IMR-90 (cell line): ENCODE results near the gene PRR5. TPM values are rescaled to one million over a fixed set of nuclear protein-coding genes. Genes with fewer than 3 reads are reported as not detected.
A peak's percentile ranks its signal among the peaks of the same experiment; 100 is the strongest.

Source experiments
- ATAC-seq: fragments of 200-7000 bp; cut with Tn5 transposase; 2 replicates; pipeline ENCODE4 v1.9.1; 2020; ENCODE audit warnings: low read depth, mild to moderate bottlenecking, moderate library complexity
- BruUV-seq: library from RNA; stranded (reverse); fragments of 400-500 nt; replicated peaks from 2 replicates; lab custom pipeline; 2021; lab: Mats Ljungman, UMichigan
- CTCF ChIA-PET: fragments of 300-600 bp; formaldehyde crosslinking; extraction: SDS; loops from one replicate; lab custom pipeline; 2021; ENCODE audit warnings: antibody characterized with exemption; lab: Yijun Ruan, JAX
- POLR2A ChIA-PET: fragments of 300-600 bp; sonication (Branson Sonifier 250); formaldehyde crosslinking; loops from one replicate; lab custom pipeline; 2022; ENCODE audit warnings: antibody characterized with exemption; ENCODE audit not compliant: unreplicated experiment; lab: Charles Lee
- DNase-seq: peaks from one replicate; pipeline ENCODE4 v3.0.0; 2013
- H2AFZ ChIP-seq: replicated peaks from 2 replicates; pipeline ENCODE3; 2013; ENCODE audit warnings: low read length, mild to moderate bottlenecking; ENCODE audit not compliant: poor library complexity
- H2AK5ac ChIP-seq: 2 replicates; pipeline ENCODE4 v1.6.1; 2013; ENCODE audit warnings: low read depth, low read length, inconsistent platforms
- H2AK9ac ChIP-seq: replicated peaks from 2 replicates; pipeline ENCODE3; 2013; ENCODE audit warnings: mild to moderate bottlenecking, low read depth, low read length, moderate library complexity; ENCODE audit not compliant: poor library complexity
- H2BK120ac ChIP-seq: 2 replicates; pipeline ENCODE4 v1.6.1; 2013; ENCODE audit warnings: low read depth, low read length, inconsistent platforms
- H2BK15ac ChIP-seq: 3 replicates; pipeline ENCODE4 v1.6.1; 2013; ENCODE audit warnings: low read depth, low read length, inconsistent platforms
- H2BK20ac ChIP-seq: 2 replicates; pipeline ENCODE4 v1.6.1; 2013; ENCODE audit warnings: low read depth, mild to moderate bottlenecking, inconsistent platforms, low read length, moderate library complexity
- H2BK5ac ChIP-seq: 2 replicates; pipeline ENCODE4 v1.6.1; 2013; ENCODE audit warnings: mild to moderate bottlenecking, low read depth, low read length, inconsistent platforms; ENCODE audit not compliant: poor library complexity, severe bottlenecking
- H3K14ac ChIP-seq: replicated peaks from 2 replicates; pipeline ENCODE4 v1.6.1; 2013; ENCODE audit warnings: low read depth, low read length, inconsistent platforms
- H3K18ac ChIP-seq: 2 replicates; pipeline ENCODE4 v1.6.1; 2013; ENCODE audit warnings: low read depth, low read length, control low read depth
- H3K23ac ChIP-seq: 2 replicates; pipeline ENCODE4 v1.6.1; 2013; ENCODE audit warnings: low read depth, low read length, inconsistent platforms
- H3K27ac ChIP-seq: 2 replicates; pipeline ENCODE4 v1.5.1; 2013; ENCODE audit warnings: mild to moderate bottlenecking, control low read depth, low read length; ENCODE audit not compliant: insufficient read depth
- H3K27me3 ChIP-seq: 2 replicates; pipeline ENCODE4 v1.6.1; 2013; ENCODE audit warnings: low read length; ENCODE audit not compliant: control insufficient read depth, insufficient read depth
- H3K36me3 ChIP-seq: 2 replicates; pipeline ENCODE4 v1.6.1; 2013; ENCODE audit warnings: low read length, mixed read lengths; ENCODE audit not compliant: control insufficient read depth, insufficient read depth
- H3K4ac ChIP-seq: 2 replicates; pipeline ENCODE4 v1.6.1; 2013; ENCODE audit warnings: low read depth, low read length, inconsistent platforms
- H3K4me1 ChIP-seq: 2 replicates; pipeline ENCODE4 v1.6.1; 2013; ENCODE audit warnings: low read length, mixed read lengths; ENCODE audit not compliant: control insufficient read depth, insufficient read depth
- H3K4me2 ChIP-seq: 2 replicates; pipeline ENCODE4 v1.6.1; 2013; ENCODE audit warnings: low read depth, mild to moderate bottlenecking, control low read depth, low read length, moderate library complexity
- H3K4me3 ChIP-seq: 2 replicates; pipeline ENCODE4 v1.5.1; 2013; ENCODE audit warnings: low read depth, mild to moderate bottlenecking, control low read depth, low read length, moderate library complexity; ENCODE audit not compliant: insufficient read depth
- H3K56ac ChIP-seq: 2 replicates; pipeline ENCODE4 v1.6.1; 2013; ENCODE audit warnings: low read length, inconsistent platforms; ENCODE audit not compliant: insufficient read depth; ENCODE audit errors: extremely low read depth
- H3K79me1 ChIP-seq, 2 experiments: 2 replicates each; pipeline ENCODE4 v1.6.1; 2013; ENCODE audit warnings: low read length in 2 of 2, inconsistent platforms in 1 of 2, low read depth in 1 of 2
- H3K9ac ChIP-seq: 2 replicates; pipeline ENCODE4 v1.6.1; 2013; ENCODE audit warnings: low read depth, low read length, control low read depth
- H3K9me1 ChIP-seq: 2 replicates; pipeline ENCODE4 v1.6.1; 2013; ENCODE audit warnings: low read length, inconsistent platforms; ENCODE audit not compliant: insufficient read depth
- H3K9me3 ChIP-seq: 2 replicates; pipeline ENCODE4 v1.6.1; 2013; ENCODE audit warnings: low read length; ENCODE audit not compliant: control insufficient read depth, insufficient read depth
- H4K20me1 ChIP-seq: 2 replicates; pipeline ENCODE4 v1.6.1; 2013; ENCODE audit warnings: low read length, inconsistent platforms; ENCODE audit not compliant: insufficient read depth
- H4K5ac ChIP-seq: 2 replicates; pipeline ENCODE4 v1.6.1; 2013; ENCODE audit warnings: mild to moderate bottlenecking, low read depth, low read length, control low read depth
- H4K8ac ChIP-seq, 2 experiments: 2 replicates each; pipeline ENCODE4 v1.6.1; 2013; ENCODE audit warnings: low read depth in 2 of 2, low read length in 2 of 2, control low read depth in 1 of 2, inconsistent platforms in 1 of 2
- H4K91ac ChIP-seq: 2 replicates; pipeline ENCODE4 v1.6.1; 2013; ENCODE audit warnings: low read depth, low read length, inconsistent platforms; ENCODE audit not compliant: insufficient read depth
- BHLHE40 ChIP-seq: fragments of 150-350 bp; IDR thresholded peaks from 2 replicates; pipeline ENCODE4 v1.6.1; 2016; ENCODE audit warnings: mild to moderate bottlenecking, low read depth, low read length
- CEBPB ChIP-seq: IDR thresholded peaks from 2 replicates; pipeline ENCODE4 v1.6.1; 2012; ENCODE audit warnings: low read depth, low read length, improper control_type of control experiment
- CHD1 ChIP-seq: IDR thresholded peaks from 2 replicates; pipeline ENCODE4 v1.6.1; 2012; ENCODE audit warnings: low read depth, low read length, improper control_type of control experiment
- FOS ChIP-seq: fragments of 150-350 bp; IDR thresholded peaks from 2 replicates; pipeline ENCODE4 v1.6.1; 2016; ENCODE audit warnings: low read depth, low read length
- MAFK ChIP-seq: IDR thresholded peaks from 2 replicates; pipeline ENCODE4 v1.6.1; 2012; ENCODE audit warnings: low read depth, low read length, improper control_type of control experiment
- MAZ ChIP-seq: IDR thresholded peaks from 2 replicates; pipeline ENCODE4 v1.6.1; 2012; ENCODE audit warnings: low read depth, mild to moderate bottlenecking, low read length, improper control_type of control experiment, moderate library complexity, borderline replicate concordance
- MXI1 ChIP-seq: IDR thresholded peaks from 2 replicates; pipeline ENCODE4 v1.6.1; 2012; ENCODE audit warnings: low read depth, mild to moderate bottlenecking, low read length, moderate library complexity, borderline replicate concordance
- NFE2L2 ChIP-seq: fragments of 150-350 bp; IDR thresholded peaks from 2 replicates; pipeline ENCODE4 v1.6.1; 2016; ENCODE audit warnings: low read depth, mild to moderate bottlenecking, low read length
- POLR2A ChIP-seq: IDR thresholded peaks from 2 replicates; pipeline ENCODE4 v1.6.1; 2012; ENCODE audit warnings: mild to moderate bottlenecking, low read depth, low read length
- RAD21 ChIP-seq: IDR thresholded peaks from 2 replicates; pipeline ENCODE4 v1.6.1; 2012; ENCODE audit warnings: low read length, improper control_type of control experiment
- RCOR1 ChIP-seq: IDR thresholded peaks from 2 replicates; pipeline ENCODE4 v1.6.1; 2012; ENCODE audit warnings: mild to moderate bottlenecking, low read length, improper control_type of control experiment; ENCODE audit not compliant: insufficient replicate concordance
- RFX5 ChIP-seq: IDR thresholded peaks from 2 replicates; pipeline ENCODE4 v1.8.0; 2012; ENCODE audit warnings: low read depth, mild to moderate bottlenecking, low read length, moderate library complexity
- SMC3 ChIP-seq: fragments of 150-350 bp; IDR thresholded peaks from 2 replicates; pipeline ENCODE4 v1.6.1; 2016; ENCODE audit warnings: low read depth, mild to moderate bottlenecking, antibody characterized with exemption, low read length, moderate library complexity
- WGBS, 2 experiments: methylation state at CpG; one replicate each; pipeline versions ENCODE4 v1.1.5 to v1.1.7; 2013; ENCODE audit warnings: missing lambda C conversion rate in 2 of 2; ENCODE audit not compliant: insufficient read length in 1 of 2; ENCODE audit errors: extremely low coverage in 2 of 2; 5-methylcytosine and 5-hydroxymethylcytosine counted together
- dilution Hi-C: fragments of 300-500 bp; cut with HindIII; formaldehyde crosslinking; loops from one replicate; pipeline ENCODE4 v1.14.3; 2018; ENCODE audit warnings: low sequenced_read_pairs; ENCODE audit not compliant: unreplicated experiment
- in situ Hi-C: fragments of 300-500 bp; cut with MboI; formaldehyde crosslinking; loops from 3 replicates; pipeline ENCODE4 v1.14.3; 2019; ENCODE audit warnings: low sequenced_read_pairs, inconsistent platforms, mixed read lengths
- intact Hi-C: fragments of 100-400 bp; cut with micrococcal nuclease; formaldehyde crosslinking; loops from 2 replicates; pipeline ENCODE4 v1.10.0; 2022
- polyA plus RNA-seq, 3 experiments: library from polyadenylated mRNA; depleted of rRNA; stranded (reverse); fragments of >200 nt; gene quantifications; 2 replicates each; pipeline ENCODE4 v1.2.3, GENCODE V29; 2012; ENCODE audit warnings: low replicate concordance in 1 of 3
- total RNA-seq: library from RNA; depleted of rRNA; stranded (reverse); fragments of >200 nt; gene quantifications from 2 replicates; pipeline ENCODE4 v1.2.3, GENCODE V29; 2012
- TF ChIP-seq, protein P1 (sequence below): fragments of 150-350 bp; IDR thresholded peaks from 2 replicates; pipeline ENCODE4 v1.6.1; 2016; ENCODE audit warnings: low read depth, mild to moderate bottlenecking, low read length, moderate library complexity, borderline replicate concordance
- TF ChIP-seq, protein P2 (sequence below): conservative IDR thresholded peaks from 2 replicates; pipeline ENCODE4 v1.5.1; 2012; ENCODE audit warnings: mild to moderate bottlenecking, low read depth, low read length, improper control_type of control experiment
- TF ChIP-seq, protein P3 (sequence below): fragments of 150-350 bp; IDR thresholded peaks from 2 replicates; pipeline ENCODE4 v1.6.1; 2017; ENCODE audit warnings: mild to moderate bottlenecking, antibody characterized with exemption, low read length, low read depth

PRR5 gene
- total and polyA plus RNA-seq, 2 of the 4 experiments (the other 2 are of a cell fraction) = 8.1 to 24.3 TPM

DNA sequence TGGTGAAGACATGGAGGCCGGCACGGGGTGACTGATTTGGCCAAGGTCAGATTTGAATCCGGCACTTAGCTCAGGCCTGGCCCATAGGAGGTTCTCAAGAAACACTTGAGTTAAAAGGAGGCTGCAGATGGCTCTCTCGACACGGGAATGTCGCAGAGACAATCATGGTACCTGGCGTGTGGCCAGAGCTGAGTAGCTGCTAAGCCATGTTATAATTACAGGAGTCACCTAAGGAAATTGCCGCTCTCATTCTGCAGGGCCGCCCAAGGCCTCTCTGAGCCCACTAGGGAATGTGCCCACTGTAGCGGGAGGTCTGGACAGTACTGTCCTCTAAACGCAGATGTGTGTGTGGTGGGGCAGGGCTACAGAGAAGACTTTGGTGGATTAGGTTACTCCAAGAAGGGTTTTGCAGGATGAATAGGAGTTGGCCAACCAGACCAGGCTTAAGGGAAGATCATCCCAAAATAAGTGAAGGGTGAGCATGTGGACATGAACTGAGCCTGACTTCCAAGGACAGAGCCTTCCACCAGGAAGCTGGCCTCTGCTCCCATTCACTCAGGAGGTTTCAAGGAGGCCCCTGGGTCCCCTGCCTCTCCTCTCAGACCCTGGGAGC lies 19.3 kb upstream of the PRR5 start:
- 77% methylated on average over 7 of the region's 11 CpGs; no CpG with 5 or more reads in 1 of the 2 experiments for WGBS, 2 experiments
- Histone ChIP-seq H3K4ac (no peak overlapping the region), H3K4me3 (no peak overlapping the region), H3K27ac (no peak overlapping the region), H2BK120ac (no peak overlapping the region), H2BK15ac (no peak overlapping the region), H3K23ac (no peak overlapping the region), H3K79me1 (peaks cover 6 to 21% of the 10 kb centered on the region in 2 experiments; a peak in 3 of 4 replicates), H4K20me1 (peaks cover 9% of the 10 kb centered on the region), H2BK20ac (no peak overlapping the region), H3K18ac (no peak overlapping the region), H3K9me3 (no peaks in the 10 kb centered on the region), H2AFZ (peak overlapping the region; percentile 35), H3K9ac (no peak overlapping the region), H2BK5ac (no peak overlapping the region), H3K4me2 (no peak overlapping the region), H3K9me1 (peaks cover 20% of the 10 kb centered on the region), H4K5ac (no peak overlapping the region), H2AK5ac (no peak overlapping the region), H3K36me3 (no peaks in the 10 kb centered on the region), H3K56ac (no peak overlapping the region), H2AK9ac (no peak overlapping the region), H4K91ac (no peak overlapping the region), H4K8ac (no peak overlapping the region), H3K27me3 (no peaks in the 10 kb centered on the region), H3K4me1 (peaks cover 20% of the 10 kb centered on the region), H3K14ac (no peak overlapping the region)
- dilution Hi-C loops = no loop called here
- DNase-seq = no peak
- no TSS peak for BruUV-seq
- CTCF ChIA-PET = interaction anchor here (1.1 to 1.3 kb wide), 2 partner anchors 13 to 57 kb away, joined by 3 to 5 read pairs; no protein-coding TSS in a partner anchor
- ATAC-seq = no peak
- POLR2A ChIA-PET = no interaction called here
- intact Hi-C loops = no loop called here
- in situ Hi-C loops = no loop called here
- TF ChIP-seq, protein P1, sequence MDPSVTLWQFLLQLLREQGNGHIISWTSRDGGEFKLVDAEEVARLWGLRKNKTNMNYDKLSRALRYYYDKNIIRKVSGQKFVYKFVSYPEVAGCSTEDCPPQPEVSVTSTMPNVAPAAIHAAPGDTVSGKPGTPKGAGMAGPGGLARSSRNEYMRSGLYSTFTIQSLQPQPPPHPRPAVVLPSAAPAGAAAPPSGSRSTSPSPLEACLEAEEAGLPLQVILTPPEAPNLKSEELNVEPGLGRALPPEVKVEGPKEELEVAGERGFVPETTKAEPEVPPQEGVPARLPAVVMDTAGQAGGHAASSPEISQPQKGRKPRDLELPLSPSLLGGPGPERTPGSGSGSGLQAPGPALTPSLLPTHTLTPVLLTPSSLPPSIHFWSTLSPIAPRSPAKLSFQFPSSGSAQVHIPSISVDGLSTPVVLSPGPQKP = no peak
- TF ChIP-seq SMC3 (no peak), BHLHE40 (no peak), NFE2L2 (no peak), MAZ (no peak), CEBPB (no peak), MXI1 (no peak), CHD1 (no peak), RAD21 (no peak), RFX5 (no peak), FOS (no peak), MAFK (no peak), POLR2A (no peak), RCOR1 (no peak)
- TF ChIP-seq, protein P2, sequence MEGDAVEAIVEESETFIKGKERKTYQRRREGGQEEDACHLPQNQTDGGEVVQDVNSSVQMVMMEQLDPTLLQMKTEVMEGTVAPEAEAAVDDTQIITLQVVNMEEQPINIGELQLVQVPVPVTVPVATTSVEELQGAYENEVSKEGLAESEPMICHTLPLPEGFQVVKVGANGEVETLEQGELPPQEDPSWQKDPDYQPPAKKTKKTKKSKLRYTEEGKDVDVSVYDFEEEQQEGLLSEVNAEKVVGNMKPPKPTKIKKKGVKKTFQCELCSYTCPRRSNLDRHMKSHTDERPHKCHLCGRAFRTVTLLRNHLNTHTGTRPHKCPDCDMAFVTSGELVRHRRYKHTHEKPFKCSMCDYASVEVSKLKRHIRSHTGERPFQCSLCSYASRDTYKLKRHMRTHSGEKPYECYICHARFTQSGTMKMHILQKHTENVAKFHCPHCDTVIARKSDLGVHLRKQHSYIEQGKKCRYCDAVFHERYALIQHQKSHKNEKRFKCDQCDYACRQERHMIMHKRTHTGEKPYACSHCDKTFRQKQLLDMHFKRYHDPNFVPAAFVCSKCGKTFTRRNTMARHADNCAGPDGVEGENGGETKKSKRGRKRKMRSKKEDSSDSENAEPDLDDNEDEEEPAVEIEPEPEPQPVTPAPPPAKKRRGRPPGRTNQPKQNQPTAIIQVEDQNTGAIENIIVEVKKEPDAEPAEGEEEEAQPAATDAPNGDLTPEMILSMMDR = no peak
- TF ChIP-seq, protein P3, sequence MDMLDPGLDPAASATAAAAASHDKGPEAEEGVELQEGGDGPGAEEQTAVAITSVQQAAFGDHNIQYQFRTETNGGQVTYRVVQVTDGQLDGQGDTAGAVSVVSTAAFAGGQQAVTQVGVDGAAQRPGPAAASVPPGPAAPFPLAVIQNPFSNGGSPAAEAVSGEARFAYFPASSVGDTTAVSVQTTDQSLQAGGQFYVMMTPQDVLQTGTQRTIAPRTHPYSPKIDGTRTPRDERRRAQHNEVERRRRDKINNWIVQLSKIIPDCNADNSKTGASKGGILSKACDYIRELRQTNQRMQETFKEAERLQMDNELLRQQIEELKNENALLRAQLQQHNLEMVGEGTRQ = no peak
